Measurements from ENCODE around the gene GIMAP5. TPM values are rescaled to one million over a fixed set of nuclear protein-coding genes. Genes with fewer than 3 reads are reported as not detected.

Gene GIMAP5
- total RNA-seq, 6 experiments from 2014 or later = 2.9 to 9.8 (median 8.0) TPM

DNA sequence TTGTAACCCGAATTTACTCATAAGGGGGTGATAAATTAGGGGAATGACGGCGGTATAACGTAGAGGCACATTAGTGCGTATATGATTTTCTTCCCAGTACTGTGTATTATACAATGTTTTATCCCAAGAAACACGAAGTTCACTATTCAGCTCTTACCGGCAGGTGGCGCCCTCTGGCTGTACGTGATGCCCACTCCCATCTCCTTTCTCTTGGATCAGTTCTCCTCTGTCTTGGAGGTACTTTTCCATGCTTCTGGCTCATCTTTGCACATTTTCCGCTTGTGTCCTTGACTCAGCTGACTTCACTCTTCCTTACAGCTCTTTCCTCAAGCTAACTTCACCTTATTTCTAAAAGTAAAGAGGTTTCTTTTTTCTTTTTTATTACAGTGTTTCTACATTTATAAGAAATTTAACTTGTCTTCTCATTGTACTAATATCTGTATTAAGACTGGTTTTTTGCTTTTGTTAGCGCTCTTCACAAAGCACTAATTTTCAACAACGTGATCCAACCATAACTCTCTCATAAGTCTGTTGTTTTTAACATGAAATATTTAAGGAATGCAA is 41.6 kb downstream of the GIMAP5 start:
- H3K36me3 ChIP-seq = no peaks in the 10 kb centered on the region
- peaks cover 0 to 72% (median 23%) of the 10 kb centered on the region in 4 donors for H3K4me1 ChIP-seq
- intact Hi-C loops (cut with DNase I) = no loop called here
- DNase-seq (peak; percentile 88 to 91 (median 89)), ATAC-seq (peak; percentile 79 to 91 (median 81))
- no peaks in the 10 kb centered on the region for H3K27me3 ChIP-seq
- TF ChIP-seq POLR2A (IDR thresholded peaks at IDR 0.05) = no peak
- TF ChIP-seq, protein P1, sequence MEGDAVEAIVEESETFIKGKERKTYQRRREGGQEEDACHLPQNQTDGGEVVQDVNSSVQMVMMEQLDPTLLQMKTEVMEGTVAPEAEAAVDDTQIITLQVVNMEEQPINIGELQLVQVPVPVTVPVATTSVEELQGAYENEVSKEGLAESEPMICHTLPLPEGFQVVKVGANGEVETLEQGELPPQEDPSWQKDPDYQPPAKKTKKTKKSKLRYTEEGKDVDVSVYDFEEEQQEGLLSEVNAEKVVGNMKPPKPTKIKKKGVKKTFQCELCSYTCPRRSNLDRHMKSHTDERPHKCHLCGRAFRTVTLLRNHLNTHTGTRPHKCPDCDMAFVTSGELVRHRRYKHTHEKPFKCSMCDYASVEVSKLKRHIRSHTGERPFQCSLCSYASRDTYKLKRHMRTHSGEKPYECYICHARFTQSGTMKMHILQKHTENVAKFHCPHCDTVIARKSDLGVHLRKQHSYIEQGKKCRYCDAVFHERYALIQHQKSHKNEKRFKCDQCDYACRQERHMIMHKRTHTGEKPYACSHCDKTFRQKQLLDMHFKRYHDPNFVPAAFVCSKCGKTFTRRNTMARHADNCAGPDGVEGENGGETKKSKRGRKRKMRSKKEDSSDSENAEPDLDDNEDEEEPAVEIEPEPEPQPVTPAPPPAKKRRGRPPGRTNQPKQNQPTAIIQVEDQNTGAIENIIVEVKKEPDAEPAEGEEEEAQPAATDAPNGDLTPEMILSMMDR (IDR thresholded peaks at IDR 0.05) = peak; percentile 89 to 93 (median 90)
- H3K9me3 ChIP-seq = no peaks in the 10 kb centered on the region
- peak overlapping the region; percentile 12 to 24 (median 14) for H3K4me3 ChIP-seq
- 2% methylated on average over 12 of the region's 12 CpGs for WGBS (ENCODE audit: insufficient coverage, low coverage, low lambda C conversion rate, missing lambda C conversion rate)
- H3K27ac ChIP-seq = peak overlapping the region; percentile 66 to 86 (median 66)

DNA sequence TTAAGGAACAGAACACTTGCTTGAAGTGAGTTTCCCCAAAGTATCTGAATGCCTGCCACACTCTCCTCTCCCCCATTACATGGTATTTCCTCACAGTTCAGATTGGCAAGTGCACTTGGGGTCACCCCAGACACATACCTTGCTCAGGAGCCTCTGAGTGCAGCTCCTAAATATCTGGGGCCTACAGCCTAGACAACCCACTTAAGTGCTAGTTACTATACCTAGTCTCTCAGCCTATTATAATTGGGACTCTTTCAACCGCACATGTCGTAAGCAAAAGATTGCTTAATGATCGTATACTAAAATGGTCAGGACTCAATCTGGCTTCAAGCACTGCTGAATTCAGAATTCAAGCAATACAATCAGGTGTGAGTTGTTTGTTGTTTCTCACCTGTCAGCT is 43.1 kb downstream of the GIMAP5 start:
- peak overlapping the region in 1 of 3 donors; percentile 9 for H3K4me3 ChIP-seq
- intact Hi-C loops (cut with DNase I) = no loop called here
- no peaks in the 10 kb centered on the region for H3K27me3 ChIP-seq
- DNase-seq (no peak), ATAC-seq (peak in 2 of 4 donors; percentile 5 to 7)
- TF ChIP-seq, protein P1 (IDR thresholded peaks at IDR 0.05) = no peak
- TF ChIP-seq POLR2A (IDR thresholded peaks at IDR 0.05) = no peak
- 22% methylated on average over 3 of the region's 3 CpGs for WGBS (ENCODE audit: insufficient coverage, low coverage, low lambda C conversion rate, missing lambda C conversion rate)
- no peaks in the 10 kb centered on the region for H3K9me3 ChIP-seq
- peak overlapping the region; percentile 41 to 84 (median 74) for H3K27ac ChIP-seq
- no peaks in the 10 kb centered on the region for H3K36me3 ChIP-seq
- H3K4me1 ChIP-seq = peaks cover 0 to 85% (median 28%) of the 10 kb centered on the region in 4 donors

DNA sequence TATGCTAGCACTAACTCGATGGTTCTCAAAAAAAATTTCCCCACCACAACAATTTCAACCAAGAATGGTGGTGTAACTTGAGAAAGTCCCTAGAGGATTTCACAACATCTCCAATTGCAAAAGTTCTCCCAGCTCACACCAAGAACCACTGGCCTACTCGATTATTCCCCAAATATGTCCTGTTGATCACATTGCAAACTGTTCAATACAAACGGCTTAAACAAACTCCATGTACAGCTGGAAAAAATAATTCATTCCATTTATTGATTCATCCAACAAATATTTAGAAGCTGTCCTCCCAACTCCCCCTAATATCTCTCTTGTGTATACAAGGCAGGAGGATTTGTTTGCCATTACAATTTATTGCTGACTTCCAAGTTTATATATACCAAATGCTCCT is 43.9 kb downstream of the GIMAP5 start:
- Histone ChIP-seq H3K4me1 (peaks cover 0 to 88% (median 28%) of the 10 kb centered on the region in 4 donors), H3K4me3 (no peak overlapping the region), H3K27me3 (no peaks in the 10 kb centered on the region), H3K36me3 (no peaks in the 10 kb centered on the region), H3K9me3 (no peaks in the 10 kb centered on the region), H3K27ac (peak overlapping the region; percentile 41 to 84 (median 74))
- intact Hi-C loops (cut with DNase I) = no loop called here
- DNase-seq (no peak), ATAC-seq (peak in 2 of 4 donors; percentile 2)
- WGBS (ENCODE audit: insufficient coverage, low coverage, low lambda C conversion rate, missing lambda C conversion rate) = 3% methylated on average over 3 of the region's 3 CpGs
- TF ChIP-seq, protein P1 (IDR thresholded peaks at IDR 0.05) = no peak
- TF ChIP-seq POLR2A (IDR thresholded peaks at IDR 0.05) = no peak

DNA sequence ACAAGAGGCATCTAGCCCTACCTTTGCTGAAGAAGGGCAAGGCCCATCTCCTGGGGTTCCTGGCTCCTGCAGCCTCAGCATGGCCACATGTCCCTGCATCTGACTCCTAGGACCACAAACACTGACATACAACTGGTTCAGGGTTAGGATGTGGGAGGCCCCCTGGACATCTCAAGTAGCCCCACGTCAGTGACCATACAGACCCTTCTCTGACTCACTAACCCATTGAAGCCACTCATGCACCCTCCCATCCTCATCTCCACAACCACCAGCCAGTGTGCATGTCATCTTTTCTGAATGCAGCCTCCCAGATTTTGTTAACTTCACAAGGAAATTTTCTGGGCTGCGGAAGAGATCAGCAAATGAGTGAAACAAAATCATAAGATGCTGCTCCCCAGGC is 44.7 kb downstream of the GIMAP5 start:
- no peak for TF ChIP-seq POLR2A (IDR thresholded peaks at IDR 0.05)
- TF ChIP-seq, protein P1 (IDR thresholded peaks at IDR 0.05) = no peak
- no peaks in the 10 kb centered on the region for H3K9me3 ChIP-seq
- H3K4me1 ChIP-seq = peaks cover 0 to 87% (median 24%) of the 10 kb centered on the region in 4 donors
- DNase-seq (no peak), ATAC-seq (no peak)
- H3K27ac ChIP-seq = peak overlapping the region in 1 of 3 donors; percentile 84
- WGBS (ENCODE audit: insufficient coverage, low coverage, low lambda C conversion rate, missing lambda C conversion rate) = 100% methylated on average over 1 of the region's 2 CpGs
- no peaks in the 10 kb centered on the region for H3K36me3 ChIP-seq
- H3K4me3 ChIP-seq = no peak overlapping the region
- intact Hi-C loops (cut with DNase I) = no loop called here
- H3K27me3 ChIP-seq = no peaks in the 10 kb centered on the region

All from right lobe of liver (tissue), 6 donors.